Testis (tissue), 3 donors: ENCODE measurements around the gene APOBEC2. TPM values are rescaled to one million over a fixed set of nuclear protein-coding genes. Genes with fewer than 3 reads are reported as not detected.

Experiments used
- DNase-seq: peaks from one replicate; pipeline ENCODE4 v3.0.0-alpha.2; 2019
- H3K27ac ChIP-seq, 2 donors: fragments of 200-600 bp; sonication (generic); one replicate each; pipeline ENCODE4 v1.5.1; 2019
- H3K27me3 ChIP-seq: fragments of 200-600 bp; sonication (generic); one replicate; pipeline ENCODE4 v1.5.1; 2019
- H3K36me3 ChIP-seq: fragments of 200-600 bp; sonication (generic); one replicate; pipeline ENCODE4 v1.5.1; 2017; ENCODE audit warnings: low read depth; ENCODE audit errors: missing control alignments
- H3K4me1 ChIP-seq: fragments of 200-600 bp; sonication (generic); one replicate; pipeline ENCODE4 v1.5.1; 2019
- H3K4me3 ChIP-seq, 2 donors: fragments of 200-600 bp; sonication (generic); one replicate each; pipeline ENCODE4 v1.5.1; 2017 to 2019
- H3K9me3 ChIP-seq: fragments of 200-600 bp; sonication (generic); one replicate; pipeline ENCODE4 v1.5.1; 2017
- POLR2A ChIP-seq: fragments of 450-650 bp; IDR thresholded peaks from one replicate; pipeline ENCODE4 v1.6.1; 2017; ENCODE audit warnings: antibody characterized with exemption, mild to moderate bottlenecking, moderate library complexity
- WGBS, 2 donors: methylation state at CpG; one replicate each; pipeline ENCODE4 v1.1.5; 2018; 5-methylcytosine and 5-hydroxymethylcytosine counted together
- intact Hi-C: fragments of 100-400 bp; cut with DNase I; formaldehyde crosslinking; loops from one replicate; pipeline ENCODE4 v1.15.1; 2023; ENCODE audit warnings: low total_unique reads
- polyA plus RNA-seq: library from polyadenylated mRNA; stranded (reverse); fragments of 350-450 nt; fragmentation: Illumina TruSeq; extraction: RNeasy Lipid Tissue Mini Kit (QIAGEN cat#74804); gene quantifications from one replicate; pipeline ENCODE4 v1.2.3, GENCODE V29; 2014; ENCODE audit warnings: low read depth, low replicate concordance; ENCODE audit not compliant: insufficient read depth
- total RNA-seq, 2 donors: library from RNA; depleted of rRNA; stranded (reverse); fragments of >200 nt; gene quantifications; one replicate each; pipeline ENCODE4 v1.2.3, GENCODE V29; 2016
- TF ChIP-seq, protein P1 (sequence below), 3 experiments: fragments of 450-650 bp in 2 of 3; fragments of 200-600 bp in 1 of 3; sonication (generic) in 1 of 3; IDR thresholded peaks; one replicate each; pipeline ENCODE4 v1.5.1; 2016 to 2019; ENCODE audit warnings: antibody characterized with exemption in 3 of 3, mild to moderate bottlenecking in 2 of 3, moderate library complexity in 1 of 3

The APOBEC2 gene
- total and polyA plus RNA-seq, 3 donors from 2014 or later = 0.87 to 8.5 (median 1.2) TPM

DNA sequence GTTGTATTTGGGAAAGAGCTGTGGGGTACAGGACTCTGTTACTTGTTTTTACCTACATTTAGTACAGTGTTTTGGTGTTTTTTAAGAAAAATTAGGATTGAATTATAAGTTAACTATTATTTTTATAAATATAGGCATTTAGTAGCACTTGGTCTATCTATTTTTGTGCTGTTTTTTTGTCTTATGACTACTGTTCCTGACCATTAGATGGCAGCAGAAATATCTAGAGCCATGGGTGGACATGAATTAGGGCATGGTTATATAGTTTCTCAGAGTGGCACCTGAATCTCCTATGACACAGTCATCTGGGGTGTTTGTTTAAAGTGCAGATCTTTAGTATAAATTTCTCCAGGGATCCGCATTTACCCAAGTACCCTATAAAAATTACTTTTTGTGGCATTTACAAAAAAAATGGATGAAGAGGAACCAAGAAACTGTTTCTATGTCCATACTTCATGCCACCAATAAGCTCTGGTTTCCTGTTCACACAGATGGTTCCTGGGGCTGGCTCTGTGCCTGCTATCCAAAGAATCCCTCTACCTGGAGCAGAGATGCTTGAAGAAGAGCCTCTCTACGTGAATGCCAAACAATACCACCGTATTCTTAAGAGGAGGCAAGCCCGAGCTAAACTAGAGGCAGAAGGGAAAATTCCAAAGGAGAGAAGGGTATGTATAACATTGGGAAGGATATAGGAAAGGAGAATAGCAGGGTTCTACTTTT lies 39.6 kb downstream of the APOBEC2 start:
- Histone ChIP-seq H3K27ac (no peak overlapping the region), H3K27me3 (no peaks in the 10 kb centered on the region), H3K9me3 (no peaks in the 10 kb centered on the region), H3K4me1 (peaks cover under 1% of the 10 kb centered on the region), H3K36me3 (no peaks in the 10 kb centered on the region), H3K4me3 (no peak overlapping the region)
- no peak for TF ChIP-seq POLR2A
- TF ChIP-seq, protein P1, sequence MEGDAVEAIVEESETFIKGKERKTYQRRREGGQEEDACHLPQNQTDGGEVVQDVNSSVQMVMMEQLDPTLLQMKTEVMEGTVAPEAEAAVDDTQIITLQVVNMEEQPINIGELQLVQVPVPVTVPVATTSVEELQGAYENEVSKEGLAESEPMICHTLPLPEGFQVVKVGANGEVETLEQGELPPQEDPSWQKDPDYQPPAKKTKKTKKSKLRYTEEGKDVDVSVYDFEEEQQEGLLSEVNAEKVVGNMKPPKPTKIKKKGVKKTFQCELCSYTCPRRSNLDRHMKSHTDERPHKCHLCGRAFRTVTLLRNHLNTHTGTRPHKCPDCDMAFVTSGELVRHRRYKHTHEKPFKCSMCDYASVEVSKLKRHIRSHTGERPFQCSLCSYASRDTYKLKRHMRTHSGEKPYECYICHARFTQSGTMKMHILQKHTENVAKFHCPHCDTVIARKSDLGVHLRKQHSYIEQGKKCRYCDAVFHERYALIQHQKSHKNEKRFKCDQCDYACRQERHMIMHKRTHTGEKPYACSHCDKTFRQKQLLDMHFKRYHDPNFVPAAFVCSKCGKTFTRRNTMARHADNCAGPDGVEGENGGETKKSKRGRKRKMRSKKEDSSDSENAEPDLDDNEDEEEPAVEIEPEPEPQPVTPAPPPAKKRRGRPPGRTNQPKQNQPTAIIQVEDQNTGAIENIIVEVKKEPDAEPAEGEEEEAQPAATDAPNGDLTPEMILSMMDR (IDR thresholded peaks at IDR 0.05) = peak in 1 of 3 experiments; percentile 22
- 92 to 97% methylated on average over 4 of the region's 4 CpGs for WGBS, 2 donors
- no peak for DNase-seq
- intact Hi-C loops = no loop called here

DNA sequence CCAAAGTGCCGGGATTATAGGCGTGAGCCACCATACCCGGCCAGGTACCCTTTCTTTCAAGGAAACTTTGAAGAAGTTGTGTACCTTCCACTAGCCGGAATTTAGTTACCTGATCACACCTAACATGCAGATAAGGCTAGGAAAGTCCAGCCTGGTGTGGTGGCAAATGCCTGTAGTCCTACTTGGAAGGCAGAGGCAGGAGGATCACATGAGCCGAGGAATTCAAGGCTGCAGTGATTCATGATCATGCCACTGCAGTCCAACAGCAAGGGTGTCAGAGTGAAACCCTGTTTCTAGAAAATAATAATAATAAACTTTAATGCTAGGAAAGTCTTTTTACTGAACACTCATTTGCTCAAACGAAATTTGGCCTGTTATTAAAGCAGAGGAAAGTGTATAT lies 40.7 kb downstream of the APOBEC2 start:
- no peak overlapping the region for H3K4me3 ChIP-seq
- H3K27me3 ChIP-seq = no peaks in the 10 kb centered on the region
- no peak overlapping the region for H3K27ac ChIP-seq
- H3K4me1 ChIP-seq = peaks cover 12% of the 10 kb centered on the region
- no peak for DNase-seq
- H3K36me3 ChIP-seq = no peaks in the 10 kb centered on the region
- no peaks in the 10 kb centered on the region for H3K9me3 ChIP-seq
- intact Hi-C loops = no loop called here
- no peak for TF ChIP-seq POLR2A
- TF ChIP-seq, protein P1 (IDR thresholded peaks at IDR 0.05) = no peak
- 93% methylated on average over 6 of the region's 6 CpGs for WGBS, 2 donors

DNA sequence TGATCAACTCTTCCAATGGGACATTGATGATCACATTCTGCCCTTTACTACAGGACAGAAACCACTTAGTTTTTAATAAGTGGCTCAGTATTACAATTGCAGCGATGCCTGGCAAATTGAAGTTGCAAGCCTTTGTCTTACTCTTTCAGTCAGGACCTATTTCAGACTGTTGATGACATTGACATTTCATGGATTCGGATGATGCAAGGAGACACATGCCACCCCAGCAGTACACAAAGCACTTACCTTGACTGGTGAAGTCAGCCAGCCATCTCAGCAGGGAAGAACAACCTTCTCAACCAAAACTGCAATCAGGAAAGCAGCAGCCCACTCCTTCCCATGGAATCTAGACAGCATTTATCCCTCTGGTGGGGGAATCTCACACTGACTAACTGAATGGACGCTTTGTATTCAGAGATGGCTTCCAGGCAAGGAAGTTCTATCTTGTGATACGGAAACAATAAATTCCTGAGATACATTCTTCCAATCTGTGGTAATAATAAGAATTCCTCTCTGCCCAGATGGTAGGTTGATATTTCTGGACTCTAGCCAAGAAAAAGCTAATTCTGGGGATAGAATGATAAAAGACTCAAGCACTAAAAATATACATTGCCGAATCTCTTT lies 44.6 kb downstream of the APOBEC2 start:
- no peak overlapping the region for H3K4me3 ChIP-seq
- H3K36me3 ChIP-seq = no peaks in the 10 kb centered on the region
- WGBS, 2 donors = 63 to 70% methylated on average over 5 of the region's 5 CpGs
- DNase-seq = no peak
- TF ChIP-seq POLR2A = no peak
- TF ChIP-seq, protein P1 (IDR thresholded peaks at IDR 0.05) = no peak
- peak overlapping the region in 1 of 2 donors; percentile 37 for H3K27ac ChIP-seq
- no peaks in the 10 kb centered on the region for H3K27me3 ChIP-seq
- intact Hi-C loops = no loop called here
- peaks cover 13% of the 10 kb centered on the region for H3K4me1 ChIP-seq
- no peaks in the 10 kb centered on the region for H3K9me3 ChIP-seq

DNA sequence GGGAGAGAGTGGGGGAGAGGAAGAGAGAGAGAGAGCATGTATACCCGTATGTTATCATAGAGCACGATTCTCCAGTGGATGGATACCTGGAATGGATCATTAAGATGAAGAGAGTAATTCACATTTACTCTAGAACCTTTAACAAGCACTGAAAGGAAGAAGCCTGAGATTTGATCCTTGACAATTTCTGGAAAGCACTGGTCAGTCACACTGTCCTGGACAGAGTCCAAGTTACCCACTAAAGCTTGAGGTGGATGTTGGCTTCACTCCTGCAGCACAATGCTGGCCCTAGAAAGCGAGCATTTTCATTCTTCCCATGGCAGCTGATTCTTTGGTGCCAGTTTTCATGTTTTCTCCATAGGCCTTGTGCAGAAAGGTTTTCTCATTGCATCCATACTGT lies 45.4 kb downstream of the APOBEC2 start:
- H3K9me3 ChIP-seq = no peaks in the 10 kb centered on the region
- TF ChIP-seq, protein P1 (IDR thresholded peaks at IDR 0.05) = no peak
- no peak for TF ChIP-seq POLR2A
- H3K36me3 ChIP-seq = no peaks in the 10 kb centered on the region
- no peak for DNase-seq
- intact Hi-C loops = no loop called here
- no peaks in the 10 kb centered on the region for H3K27me3 ChIP-seq
- peaks cover 13% of the 10 kb centered on the region for H3K4me1 ChIP-seq
- no peak overlapping the region for H3K4me3 ChIP-seq
- 26 to 53% methylated on average over 3 of the region's 3 CpGs for WGBS, 2 donors
- peak overlapping the region in 1 of 2 donors; percentile 37 for H3K27ac ChIP-seq
